Measurements from ENCODE around the gene SSNA1.

GRCh38 chr9:137169896-137170358 lies 18.5 kb upstream of the SSNA1 start, which contains the start of gene LRRC26:
- TF ChIP-seq CTCF (conservative IDR thresholded peaks at IDR 0.05 in 1 of 2, IDR thresholded peaks at IDR 0.05 in 1 of 2; ENCODE audit: extremely low read depth in 1 of 2, insufficient read depth in 1 of 2, low read depth in 1 of 2, low read length in 2 of 2) (no peak), EZH2 (IDR thresholded peaks at IDR 0.05; ENCODE audit: borderline replicate concordance, low read length) (no peak)
